Measurements from ENCODE around the gene C2CD2. TPM values are rescaled to one million over a fixed set of nuclear protein-coding genes. Genes with fewer than 3 reads are reported as not detected.

C2CD2 gene
- total and polyA plus RNA-seq, 2 donors (not counting 1 experiment from before 2014, with no cell fraction given) = 20.3 to 22.3 TPM

- Histone ChIP-seq H3K4me2 (ENCODE audit: extremely low read depth, insufficient read depth, low read length) (no peak overlapping the region), H3K9me3 (ENCODE audit: control insufficient read depth, insufficient read depth, low read depth, low read length) (no peaks in the 10 kb centered on the region), H2AFZ (ENCODE audit: low read length) (no peak overlapping the region), H3K27ac (ENCODE audit: insufficient read depth, low read length) (no peak overlapping the region), H3K79me2 (ENCODE audit: control insufficient read depth, insufficient read depth, low read length) (no peaks in the 10 kb centered on the region), H3K4me3 (replicated peaks in 1 of 4; ENCODE audit: control extremely low read depth in 1 of 4, insufficient read depth in 1 of 4, low read depth in 3 of 4, low read length in 4 of 4) (no peak overlapping the region), H3K36me3 (ENCODE audit: control insufficient read depth, insufficient read depth, low read length) (peaks cover 6% of the 10 kb centered on the region), H3K4me1 (ENCODE audit: control insufficient read depth, extremely low read depth, insufficient read depth, low read length) (no peaks in the 10 kb centered on the region), H3K9ac (ENCODE audit: insufficient read depth, low read length) (no peak overlapping the region), H4K20me1 (ENCODE audit: control insufficient read depth, extremely low read depth, insufficient read depth, low read length) (no peaks in the 10 kb centered on the region), H3K27me3 (ENCODE audit: control insufficient read depth, insufficient read depth, low read length) (no peaks in the 10 kb centered on the region)
- TF ChIP-seq EZH2 (IDR thresholded peaks at IDR 0.05; ENCODE audit: low read length, missing control alignments) (no peak), CTCF (conservative IDR thresholded peaks at IDR 0.05 in 1 of 2, IDR thresholded peaks at IDR 0.05 in 1 of 2; ENCODE audit: low read depth in 1 of 2, low read length in 2 of 2) (no peak)
- no peak for DNase-seq (ENCODE audit: low read depth in 2 of 2)
These were observed 97.2 kb downstream of the C2CD2 start for GRCh38 chr21:41856572-41856971.

- Histone ChIP-seq H3K4me2 (ENCODE audit: extremely low read depth, insufficient read depth, low read length) (no peak overlapping the region), H3K4me1 (ENCODE audit: control insufficient read depth, extremely low read depth, insufficient read depth, low read length) (no peaks in the 10 kb centered on the region), H2AFZ (ENCODE audit: low read length) (no peak overlapping the region), H3K9ac (ENCODE audit: insufficient read depth, low read length) (no peak overlapping the region), H3K27me3 (ENCODE audit: control insufficient read depth, insufficient read depth, low read length) (no peaks in the 10 kb centered on the region), H4K20me1 (ENCODE audit: control insufficient read depth, extremely low read depth, insufficient read depth, low read length) (no peaks in the 10 kb centered on the region), H3K27ac (ENCODE audit: insufficient read depth, low read length) (no peak overlapping the region), H3K36me3 (ENCODE audit: control insufficient read depth, insufficient read depth, low read length) (peaks cover 6% of the 10 kb centered on the region), H3K79me2 (ENCODE audit: control insufficient read depth, insufficient read depth, low read length) (no peaks in the 10 kb centered on the region), H3K4me3 (replicated peaks in 1 of 4; ENCODE audit: control extremely low read depth in 1 of 4, insufficient read depth in 1 of 4, low read depth in 3 of 4, low read length in 4 of 4) (no peak overlapping the region), H3K9me3 (ENCODE audit: control insufficient read depth, insufficient read depth, low read depth, low read length) (no peaks in the 10 kb centered on the region)
- no peak for DNase-seq (ENCODE audit: low read depth in 2 of 2)
- no peak for TF ChIP-seq CTCF (conservative IDR thresholded peaks at IDR 0.05 in 1 of 2, IDR thresholded peaks at IDR 0.05 in 1 of 2; ENCODE audit: low read depth in 1 of 2, low read length in 2 of 2)
- no peak for TF ChIP-seq EZH2 (IDR thresholded peaks at IDR 0.05; ENCODE audit: low read length, missing control alignments)
These were observed 99.3 kb downstream of the C2CD2 start for GRCh38 chr21:41854426-41854995.

GRCh38 chr21:41852929-41853320, 100.9 kb downstream of the C2CD2 start:
- no peak overlapping the region for H3K4me2 ChIP-seq (ENCODE audit: extremely low read depth, insufficient read depth, low read length)

More at GRCh38 chr21:41852929-41853320, 100.9 kb downstream of the C2CD2 start:
- TF ChIP-seq EZH2 (IDR thresholded peaks at IDR 0.05; ENCODE audit: low read length, missing control alignments) (no peak), CTCF (conservative IDR thresholded peaks at IDR 0.05 in 1 of 2, IDR thresholded peaks at IDR 0.05 in 1 of 2; ENCODE audit: low read depth in 1 of 2, low read length in 2 of 2) (no peak)
- Histone ChIP-seq H3K4me3 (replicated peaks in 1 of 4; ENCODE audit: control extremely low read depth in 1 of 4, insufficient read depth in 1 of 4, low read depth in 3 of 4, low read length in 4 of 4) (no peak overlapping the region), H3K9me3 (ENCODE audit: control insufficient read depth, insufficient read depth, low read depth, low read length) (no peaks in the 10 kb centered on the region), H3K9ac (ENCODE audit: insufficient read depth, low read length) (no peak overlapping the region), H4K20me1 (ENCODE audit: control insufficient read depth, extremely low read depth, insufficient read depth, low read length) (no peaks in the 10 kb centered on the region), H2AFZ (ENCODE audit: low read length) (no peak overlapping the region), H3K4me1 (ENCODE audit: control insufficient read depth, extremely low read depth, insufficient read depth, low read length) (no peaks in the 10 kb centered on the region), H3K36me3 (ENCODE audit: control insufficient read depth, insufficient read depth, low read length) (peaks cover 4% of the 10 kb centered on the region), H3K27me3 (ENCODE audit: control insufficient read depth, insufficient read depth, low read length) (no peaks in the 10 kb centered on the region), H3K79me2 (ENCODE audit: control insufficient read depth, insufficient read depth, low read length) (no peaks in the 10 kb centered on the region), H3K27ac (ENCODE audit: insufficient read depth, low read length) (no peak overlapping the region)
- no peak for DNase-seq (ENCODE audit: low read depth in 2 of 2)
